ENCODE data around the gene CTPS1.

Gene CTPS1

DNA sequence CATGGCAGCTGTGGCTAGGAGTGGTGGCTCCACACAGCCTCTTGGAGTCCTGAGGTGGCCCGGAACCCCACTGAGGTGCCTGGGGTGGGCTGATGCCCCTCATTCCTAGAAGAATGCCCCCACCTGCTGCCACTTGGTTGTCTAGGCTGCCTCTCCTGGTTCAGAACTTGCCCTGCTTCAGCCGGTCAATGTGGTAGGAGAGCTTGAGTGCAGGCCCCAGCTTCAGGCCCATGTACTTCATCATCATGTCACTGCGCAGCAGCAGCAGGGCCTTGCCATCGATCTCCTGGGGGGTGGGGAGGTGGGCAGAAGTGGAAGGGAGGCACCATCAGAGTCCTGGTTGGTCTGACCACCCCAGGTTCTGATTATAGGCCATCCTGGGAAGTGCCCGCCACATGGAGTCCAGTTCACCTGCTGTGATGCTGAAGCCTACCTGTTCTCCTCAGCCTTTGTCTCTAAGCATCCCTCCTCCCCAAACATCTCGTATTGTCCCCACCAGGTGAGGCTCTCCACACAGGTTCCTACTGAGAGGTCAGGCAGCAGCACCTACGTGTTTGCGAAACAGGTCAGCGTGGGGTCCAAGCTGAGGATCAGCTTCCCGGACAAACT lies 48.6 kb downstream of the CTPS1 start:
- no peak for DNase-seq

DNA sequence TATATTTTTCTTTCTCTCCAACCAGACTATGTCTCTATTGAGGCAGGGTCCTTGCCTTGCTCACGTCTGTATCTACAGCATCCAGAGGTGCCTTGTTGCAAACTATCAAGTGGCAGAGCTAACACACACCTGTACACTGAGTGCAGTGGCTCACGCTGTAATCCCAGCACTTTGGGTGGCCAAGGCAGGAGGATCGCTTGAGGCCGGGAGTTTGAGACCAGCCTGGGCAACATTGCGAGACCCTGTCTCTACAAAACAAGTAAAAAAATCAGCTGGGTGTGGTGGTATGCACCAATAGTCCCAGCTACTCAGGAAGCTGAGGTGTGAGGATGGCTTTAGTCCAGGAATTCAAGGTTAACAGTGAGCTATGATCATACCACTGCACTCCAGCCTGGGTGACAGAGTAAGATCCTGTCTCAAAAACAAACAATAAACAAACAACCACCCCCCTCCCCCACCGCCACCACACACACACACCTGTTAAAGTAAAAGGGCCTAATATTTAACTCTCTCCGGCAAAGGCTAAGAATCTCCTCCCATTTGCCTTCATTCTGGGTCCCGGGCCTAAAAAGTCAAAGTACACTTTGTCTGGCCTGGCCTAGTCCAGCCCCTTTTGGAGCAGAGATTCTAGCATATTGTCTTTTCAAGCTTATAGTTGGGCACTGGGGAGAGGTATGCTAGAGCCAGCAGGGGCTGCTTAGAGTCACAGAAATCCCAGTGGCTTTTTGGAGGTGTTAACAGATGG lies 51.5 kb downstream of the CTPS1 start:
- no peak for DNase-seq

DNA sequence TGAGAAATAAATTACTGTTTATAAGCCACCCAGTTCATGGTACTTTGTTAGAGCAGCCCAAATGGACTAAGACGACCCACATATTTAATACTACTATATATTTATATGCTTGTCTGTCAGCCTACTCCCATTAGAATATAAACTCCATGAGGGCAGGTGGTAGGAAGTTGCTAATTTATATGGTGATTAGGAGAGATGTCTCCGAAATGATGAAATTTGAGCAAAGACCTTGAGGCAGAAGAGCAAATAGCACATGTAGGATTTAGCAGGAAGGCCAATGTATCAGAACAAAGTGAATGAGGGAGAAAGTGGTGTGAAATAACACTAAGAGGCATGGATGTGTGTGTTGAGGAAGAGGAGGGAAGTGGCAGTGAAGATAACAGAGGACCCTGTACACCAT lies 52.7 kb downstream of the CTPS1 start:
- no peak for DNase-seq

DNA sequence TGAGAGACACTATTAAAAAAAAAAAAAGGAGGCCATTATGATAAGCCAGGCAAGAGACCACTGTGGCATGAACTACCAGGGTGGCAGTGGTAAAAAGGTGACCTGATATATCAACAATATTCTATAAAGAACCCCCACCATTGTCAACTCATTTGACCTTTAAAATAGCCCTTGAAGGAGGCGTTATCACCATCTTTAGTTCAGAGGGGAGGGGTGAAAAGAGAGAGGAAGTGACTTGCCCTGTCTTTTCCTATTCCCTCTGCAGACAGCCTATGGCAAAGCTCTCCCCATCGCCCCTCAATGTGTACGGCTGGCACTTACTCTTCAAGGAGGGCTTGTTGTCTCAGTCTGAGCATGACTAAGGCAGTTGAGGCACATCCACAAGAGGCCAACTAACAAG lies 53.8 kb downstream of the CTPS1 start:
- no peak for DNase-seq

DNA sequence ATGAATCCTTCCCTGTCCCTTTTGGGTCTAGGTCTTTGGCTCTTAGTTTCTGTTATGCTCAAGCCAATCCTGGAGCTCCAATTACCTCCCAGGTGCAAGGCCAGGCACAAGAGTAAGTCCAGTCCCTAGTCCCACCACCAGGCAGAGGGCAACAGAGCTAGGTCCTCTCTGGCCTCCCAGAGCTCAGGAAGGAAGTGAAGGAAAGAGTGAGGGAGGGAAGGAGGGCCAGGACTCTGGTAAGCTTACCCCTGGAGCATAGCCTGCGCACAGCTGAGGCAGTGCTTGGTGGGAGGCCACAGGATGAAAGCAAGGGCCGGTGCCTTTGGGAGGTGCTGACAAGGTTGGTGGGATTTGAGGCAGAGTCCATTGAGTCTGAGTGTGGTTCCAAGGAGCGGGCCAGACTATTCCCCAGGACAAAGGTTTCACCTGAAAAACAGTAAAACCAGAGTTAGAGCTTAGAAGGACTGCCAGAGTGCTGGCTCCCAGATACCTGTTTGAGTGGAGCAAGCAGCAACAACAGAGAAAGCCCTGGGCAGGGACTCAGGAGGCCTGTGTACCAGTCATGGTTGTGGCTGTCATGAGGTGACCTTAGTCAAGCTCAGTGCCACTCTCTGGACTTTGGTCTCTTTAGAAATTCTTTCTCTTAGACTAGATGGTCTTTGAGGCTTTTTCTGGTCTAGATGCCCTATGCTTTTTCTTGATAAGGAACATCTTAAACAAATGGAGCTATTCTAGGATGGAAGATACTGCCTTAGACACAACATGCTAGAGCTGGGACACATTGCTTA lies 57.8 kb downstream of the CTPS1 start:
- no peak for DNase-seq

DNA sequence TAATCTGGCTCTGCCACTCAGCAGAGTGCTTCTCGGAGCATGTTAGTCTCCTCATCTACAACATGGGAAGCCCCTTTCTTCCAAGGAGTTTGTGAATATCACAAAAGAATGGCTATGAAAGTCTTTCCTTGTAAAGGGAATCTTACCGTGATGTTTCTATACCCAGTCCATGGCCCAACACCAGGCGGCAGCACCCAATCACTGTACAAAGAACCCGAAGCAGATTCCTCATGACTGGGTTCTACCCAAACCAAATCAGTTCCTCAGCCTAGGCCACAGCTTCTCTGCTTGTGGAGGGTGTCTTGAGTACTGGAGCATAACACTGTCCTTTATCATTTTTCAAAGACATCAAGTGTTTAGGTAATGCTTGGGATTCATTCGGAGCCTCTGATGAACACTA lies 58.6 kb downstream of the CTPS1 start:
- DNase-seq: no peak

DNA sequence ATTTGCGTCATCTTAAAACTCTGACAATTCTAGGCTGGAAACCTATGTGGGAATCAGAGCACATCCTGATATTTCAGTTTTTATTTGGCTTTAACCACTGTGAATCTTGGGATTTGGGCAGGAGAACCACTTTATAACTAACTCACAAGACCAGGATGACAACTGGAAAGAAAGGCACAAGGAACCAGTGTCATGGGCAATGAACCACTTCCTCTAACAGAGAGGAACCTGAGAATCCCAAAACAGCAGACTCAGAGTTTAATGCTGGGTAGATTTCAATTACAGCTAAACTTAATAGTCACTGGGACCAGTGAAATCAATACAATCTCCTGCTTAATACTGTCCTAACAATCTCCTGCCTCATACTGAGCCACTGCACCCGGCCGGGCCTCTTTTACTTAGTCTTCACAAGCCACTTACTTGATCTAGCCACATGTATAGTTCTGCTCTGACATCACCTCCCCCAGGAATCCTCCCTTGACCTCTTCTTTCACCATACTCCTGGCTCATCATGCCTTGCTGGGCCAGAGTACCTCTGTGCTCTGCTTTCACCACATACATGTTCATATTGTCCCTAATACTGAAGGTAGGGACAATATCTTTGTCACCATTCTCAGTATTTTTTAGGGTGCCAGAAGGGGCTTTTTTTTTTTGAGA lies 62.2 kb downstream of the CTPS1 start:
- DNase-seq: no peak

DNA sequence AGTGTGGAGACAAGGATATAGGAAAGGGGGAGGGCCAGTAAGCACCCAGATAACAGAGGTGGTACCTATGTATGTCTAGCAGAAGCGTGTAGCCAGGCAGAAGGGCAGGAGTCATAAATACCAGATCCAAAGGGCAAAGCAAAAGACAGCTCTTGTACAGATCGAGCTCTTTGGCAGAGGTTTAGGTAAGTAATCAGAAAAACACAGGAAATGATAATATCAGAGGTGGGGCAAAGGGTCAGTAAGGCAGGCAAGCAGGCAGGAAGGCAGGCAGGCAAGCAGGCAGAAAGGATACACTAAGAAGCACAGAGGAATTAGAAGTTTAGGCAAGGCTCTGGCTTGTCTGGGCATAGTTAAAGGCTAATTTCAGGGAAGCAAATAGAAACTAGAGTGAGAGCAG lies 64.7 kb downstream of the CTPS1 start:
- DNase-seq: no peak

DNA sequence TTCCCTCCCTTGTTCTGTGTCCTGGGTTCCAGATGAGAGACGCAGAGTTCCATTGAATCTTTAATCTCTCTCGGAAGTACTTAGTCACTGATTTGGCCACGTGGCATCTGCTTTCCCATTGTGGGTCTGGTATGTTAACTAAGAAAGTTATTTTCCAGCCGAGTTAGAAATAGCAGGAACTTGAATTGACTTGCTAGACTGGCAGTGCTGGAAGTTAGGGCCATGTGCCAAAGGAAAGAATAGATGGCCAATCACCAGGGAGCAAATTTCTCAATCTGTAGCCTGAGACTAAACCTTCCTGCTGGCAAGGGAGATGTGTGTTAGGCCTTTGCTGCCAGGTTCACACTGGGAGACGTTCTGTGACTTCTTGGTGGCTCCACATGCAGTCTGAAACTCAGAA lies 66.2 kb downstream of the CTPS1 start:
- DNase-seq: no peak

DNA sequence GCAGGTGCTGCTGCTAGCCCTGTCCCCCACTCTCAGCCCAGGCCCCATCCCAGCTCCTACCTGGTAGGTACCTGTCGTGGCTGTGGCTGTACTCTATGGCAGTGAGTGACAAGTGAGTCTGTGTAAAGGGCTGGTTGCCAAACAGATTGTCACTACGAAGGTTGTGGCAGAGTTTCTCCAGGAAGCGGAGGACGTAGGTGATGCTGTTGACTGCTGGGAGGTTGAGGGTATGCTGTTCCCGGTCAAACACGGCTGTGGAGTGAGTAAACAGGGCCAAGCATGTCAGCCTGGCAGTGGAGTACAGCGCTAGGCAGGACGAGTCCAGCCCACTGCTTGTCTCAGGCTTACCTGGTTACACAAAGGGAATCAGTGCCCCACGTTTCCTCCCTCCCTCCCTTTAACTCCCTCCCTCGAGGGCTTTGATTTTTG lies 66.9 kb downstream of the CTPS1 start:
- DNase-seq: no peak

DNA sequence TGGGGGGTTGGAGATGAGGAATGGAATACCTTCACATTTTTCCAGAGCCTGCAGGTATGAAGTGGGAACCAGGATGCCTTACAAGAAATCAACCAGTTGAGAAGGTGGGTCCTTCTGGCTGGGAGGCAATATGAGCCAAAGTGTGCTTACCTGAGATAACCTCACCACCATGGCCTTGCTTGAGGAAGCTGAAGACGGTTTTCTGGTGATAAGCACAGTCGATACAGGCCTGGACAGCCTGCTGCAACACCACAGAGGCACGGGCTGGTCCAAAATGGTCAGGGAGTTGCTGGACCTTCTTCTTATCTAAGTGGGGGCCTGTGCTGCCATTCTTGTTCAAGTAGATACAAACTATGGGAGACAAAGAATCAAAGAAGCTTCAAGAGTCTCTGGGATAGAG lies 69.0 kb downstream of the CTPS1 start:
- no peak for DNase-seq

DNA sequence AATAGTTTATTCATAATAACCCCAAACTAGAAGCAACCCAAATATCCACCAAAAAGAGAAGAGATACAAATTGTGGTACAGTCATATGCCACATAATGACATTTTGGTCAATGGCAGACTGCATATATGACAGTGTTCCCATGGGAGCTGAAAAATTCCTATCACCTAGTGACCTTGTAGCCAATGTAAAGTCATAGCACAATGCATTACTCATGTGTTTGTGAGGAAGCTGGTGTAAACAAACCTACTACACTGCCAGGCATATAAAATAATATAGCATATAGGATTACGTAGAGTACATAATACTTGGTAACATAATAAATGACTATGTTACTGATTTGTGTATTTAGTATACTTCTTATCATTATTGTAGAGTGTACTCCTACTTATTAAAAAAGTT lies 71.5 kb downstream of the CTPS1 start:
- no peak for DNase-seq

DNA sequence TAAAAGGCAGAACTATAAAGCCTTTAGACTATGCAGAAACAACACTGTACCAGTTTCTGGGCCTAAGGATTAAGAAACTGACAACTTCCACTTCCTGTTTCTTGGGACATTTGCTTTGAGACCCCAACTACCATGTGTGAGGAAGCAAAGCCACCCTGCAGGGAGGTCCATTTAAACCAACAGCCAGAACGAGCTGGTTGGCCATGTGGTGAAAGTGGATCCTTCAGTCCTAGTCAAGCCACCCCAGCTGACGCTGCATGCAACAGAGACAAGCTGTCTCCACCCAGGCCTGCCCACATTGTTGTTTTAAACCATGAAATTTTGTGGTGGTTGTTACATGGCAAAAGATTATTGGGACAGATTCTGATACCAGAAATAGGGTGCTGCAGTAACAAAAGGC lies 73.8 kb downstream of the CTPS1 start:
- no peak for DNase-seq

DNA sequence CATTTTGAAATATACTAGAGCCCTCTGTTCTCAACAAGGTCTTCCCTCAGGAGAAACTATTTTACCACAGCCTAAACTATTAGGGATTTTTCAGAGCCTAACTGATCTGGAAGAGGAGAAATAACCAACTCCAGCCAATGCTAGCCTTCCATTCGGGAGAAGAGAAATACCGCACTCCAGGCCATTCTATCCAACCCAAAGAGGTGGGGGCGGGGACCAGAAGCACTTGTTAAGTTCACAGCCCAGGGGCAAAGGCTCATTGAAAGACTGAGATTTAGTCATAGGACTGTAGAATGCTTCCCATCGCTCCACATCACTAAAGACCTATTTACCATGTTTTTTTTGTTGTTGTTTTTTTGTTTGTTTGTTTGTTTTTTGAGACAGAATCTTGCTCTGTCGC lies 77.4 kb downstream of the CTPS1 start:
- no peak for DNase-seq
